KMS-11 (cell line): Measurements from ENCODE around the gene STX19.
"Not testable (repeated sequence)": the region's sequence is repeated elsewhere in the genome, so short reads cannot be mapped to it uniquely, and the experiment has no call there.

Experiments
- H2AFZ ChIP-seq: fragments of 200-600 bp; sonication (generic); 2 replicates; pipeline ENCODE4 v1.6.1; 2016; ENCODE audit warnings: antibody characterized with exemption, mixed run types, low read depth
- H3K27ac ChIP-seq: fragments of 200-600 bp; sonication (generic); 2 replicates; pipeline ENCODE4 v1.6.1; 2016; ENCODE audit warnings: mild to moderate bottlenecking, mixed run types
- H3K27me3 ChIP-seq: fragments of 200-600 bp; sonication (generic); 2 replicates; pipeline ENCODE4 v1.6.1; 2017; ENCODE audit warnings: mild to moderate bottlenecking, low read depth, mixed run types, moderate library complexity; ENCODE audit not compliant: insufficient read depth
- H3K36me3 ChIP-seq: fragments of 200-600 bp; sonication (generic); 2 replicates; pipeline ENCODE4 v1.6.1; 2017; ENCODE audit warnings: mild to moderate bottlenecking, mixed run types; ENCODE audit not compliant: insufficient read depth
- H3K4me1 ChIP-seq: fragments of 200-600 bp; sonication (generic); 2 replicates; pipeline ENCODE4 v1.6.1; 2016; ENCODE audit warnings: mild to moderate bottlenecking, low read depth, mixed run types; ENCODE audit not compliant: poor library complexity, severe bottlenecking
- H3K4me2 ChIP-seq: fragments of 200-600 bp; sonication (generic); 2 replicates; pipeline ENCODE4 v1.7.0; 2016; ENCODE audit warnings: mild to moderate bottlenecking, mixed run types
- H3K4me3 ChIP-seq: fragments of 200-600 bp; sonication (generic); IDR thresholded peaks from 2 replicates; pipeline ENCODE4 v1.6.1; 2017; ENCODE audit warnings: low read depth, low read length, mixed read lengths; ENCODE audit not compliant: insufficient read depth
- H3K79me2 ChIP-seq: fragments of 200-600 bp; sonication (generic); 2 replicates; pipeline ENCODE4 v1.6.1; 2016; ENCODE audit warnings: low read depth, mixed run types; ENCODE audit not compliant: insufficient read depth
- H3K9ac ChIP-seq: fragments of 200-600 bp; sonication (generic); 2 replicates; pipeline ENCODE4 v1.6.1; 2016; ENCODE audit warnings: mild to moderate bottlenecking, mixed run types
- H4K20me1 ChIP-seq: fragments of 200-600 bp; sonication (generic); 2 replicates; pipeline ENCODE4 v1.6.1; 2016; ENCODE audit warnings: mild to moderate bottlenecking, mixed run types; ENCODE audit not compliant: insufficient read depth
- CTCF ChIP-seq: fragments of 200-600 bp; sonication (generic); conservative IDR thresholded peaks from 2 replicates; pipeline ENCODE4 v1.6.1; 2017; ENCODE audit warnings: low read depth, mild to moderate bottlenecking, antibody characterized with exemption, low read length, moderate library complexity, mixed read lengths

STX19 gene

GRCh38 chr3:93969997-93970396, 58.4 kb downstream of the STX19 start:
- no peak for TF ChIP-seq CTCF
- Histone ChIP-seq H3K36me3 (no peaks in the 10 kb centered on the region), H2AFZ (no peak overlapping the region), H3K9ac (no peak overlapping the region), H3K79me2 (no peaks in the 10 kb centered on the region), H3K4me2 (no peak overlapping the region), H3K4me3 (no peak overlapping the region), H3K27ac (no peak overlapping the region), H3K27me3 (no peaks in the 10 kb centered on the region), H4K20me1 (no peaks in the 10 kb centered on the region), H3K4me1 (peaks cover 15% of the 10 kb centered on the region)

- no peaks in the 10 kb centered on the region for H3K36me3 ChIP-seq
- peaks cover 13% of the 10 kb centered on the region for H3K4me1 ChIP-seq
- H3K27me3 ChIP-seq, result no peaks in the 10 kb centered on the region
- H2AFZ ChIP-seq, result no peak overlapping the region
- H3K27ac ChIP-seq, result no peak overlapping the region
- no peak overlapping the region for H3K4me2 ChIP-seq
- no peaks in the 10 kb centered on the region for H3K79me2 ChIP-seq
- H4K20me1 ChIP-seq, result no peaks in the 10 kb centered on the region
- H3K9ac ChIP-seq, result no peak overlapping the region
- no peak overlapping the region for H3K4me3 ChIP-seq
- no peak for TF ChIP-seq CTCF
Observed at GRCh38 chr3:93969443-93969842, 59.0 kb downstream of the STX19 start.

- not testable (repeated sequence) for H3K27ac ChIP-seq, H3K27me3 ChIP-seq, H3K4me3 ChIP-seq, H3K36me3 ChIP-seq, H3K9ac ChIP-seq, H4K20me1 ChIP-seq, H2AFZ ChIP-seq, H3K4me2 ChIP-seq, H3K79me2 ChIP-seq, H3K4me1 ChIP-seq
Observed at GRCh38 chr3:93965106-93965505, 63.3 kb downstream of the STX19 start.
